KMS-11 (cell line): ENCODE data around the gene RYR2.

Experiments
- H2AFZ ChIP-seq: fragments of 200-600 bp; sonication (generic); 2 replicates; pipeline ENCODE4 v1.6.1; 2016; ENCODE audit warnings: antibody characterized with exemption, mixed run types, low read depth
- H3K27ac ChIP-seq: fragments of 200-600 bp; sonication (generic); 2 replicates; pipeline ENCODE4 v1.6.1; 2016; ENCODE audit warnings: mild to moderate bottlenecking, mixed run types
- H3K27me3 ChIP-seq: fragments of 200-600 bp; sonication (generic); 2 replicates; pipeline ENCODE4 v1.6.1; 2017; ENCODE audit warnings: mild to moderate bottlenecking, low read depth, mixed run types, moderate library complexity; ENCODE audit not compliant: insufficient read depth
- H3K36me3 ChIP-seq: fragments of 200-600 bp; sonication (generic); 2 replicates; pipeline ENCODE4 v1.6.1; 2017; ENCODE audit warnings: mild to moderate bottlenecking, mixed run types; ENCODE audit not compliant: insufficient read depth
- H3K4me1 ChIP-seq: fragments of 200-600 bp; sonication (generic); 2 replicates; pipeline ENCODE4 v1.6.1; 2016; ENCODE audit warnings: mild to moderate bottlenecking, low read depth, mixed run types; ENCODE audit not compliant: poor library complexity, severe bottlenecking
- H3K4me2 ChIP-seq: fragments of 200-600 bp; sonication (generic); 2 replicates; pipeline ENCODE4 v1.7.0; 2016; ENCODE audit warnings: mild to moderate bottlenecking, mixed run types
- H3K4me3 ChIP-seq: fragments of 200-600 bp; sonication (generic); IDR thresholded peaks from 2 replicates; pipeline ENCODE4 v1.6.1; 2017; ENCODE audit warnings: low read depth, low read length, mixed read lengths; ENCODE audit not compliant: insufficient read depth
- H3K79me2 ChIP-seq: fragments of 200-600 bp; sonication (generic); 2 replicates; pipeline ENCODE4 v1.6.1; 2016; ENCODE audit warnings: low read depth, mixed run types; ENCODE audit not compliant: insufficient read depth
- H3K9ac ChIP-seq: fragments of 200-600 bp; sonication (generic); 2 replicates; pipeline ENCODE4 v1.6.1; 2016; ENCODE audit warnings: mild to moderate bottlenecking, mixed run types
- H4K20me1 ChIP-seq: fragments of 200-600 bp; sonication (generic); 2 replicates; pipeline ENCODE4 v1.6.1; 2016; ENCODE audit warnings: mild to moderate bottlenecking, mixed run types; ENCODE audit not compliant: insufficient read depth
- CTCF ChIP-seq: fragments of 200-600 bp; sonication (generic); conservative IDR thresholded peaks from 2 replicates; pipeline ENCODE4 v1.6.1; 2017; ENCODE audit warnings: low read depth, mild to moderate bottlenecking, antibody characterized with exemption, low read length, moderate library complexity, mixed read lengths

RYR2 gene

DNA sequence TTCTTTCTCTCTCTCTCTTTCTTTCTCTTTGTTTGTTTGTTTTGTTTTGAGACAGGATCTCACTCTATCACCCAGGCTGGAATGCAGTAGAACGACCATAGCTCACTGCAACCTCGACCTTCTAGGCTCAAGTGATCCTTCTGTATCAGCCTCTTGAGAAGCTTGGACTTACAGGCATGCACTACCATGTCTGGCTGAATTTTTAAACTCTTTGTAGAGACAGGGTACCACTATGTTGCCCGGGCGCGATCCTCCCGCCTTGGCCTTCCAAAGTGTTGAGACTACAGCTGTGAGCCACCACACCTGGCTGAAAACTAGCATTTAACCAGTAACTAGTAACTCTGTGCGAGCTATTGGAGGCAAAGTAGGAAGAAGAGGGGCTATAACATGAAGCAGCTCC is 523.3 kb downstream of the RYR2 start:
- no peak overlapping the region for H3K4me3 ChIP-seq
- H4K20me1 ChIP-seq: no peaks in the 10 kb centered on the region
- H3K4me1 ChIP-seq: no peaks in the 10 kb centered on the region
- no peaks in the 10 kb centered on the region for H3K27me3 ChIP-seq
- H3K79me2 ChIP-seq: no peaks in the 10 kb centered on the region
- H2AFZ ChIP-seq: no peak overlapping the region
- H3K4me2 ChIP-seq: no peak overlapping the region
- no peak for TF ChIP-seq CTCF
- no peaks in the 10 kb centered on the region for H3K36me3 ChIP-seq
- H3K9ac ChIP-seq: no peak overlapping the region
- no peak overlapping the region for H3K27ac ChIP-seq

DNA sequence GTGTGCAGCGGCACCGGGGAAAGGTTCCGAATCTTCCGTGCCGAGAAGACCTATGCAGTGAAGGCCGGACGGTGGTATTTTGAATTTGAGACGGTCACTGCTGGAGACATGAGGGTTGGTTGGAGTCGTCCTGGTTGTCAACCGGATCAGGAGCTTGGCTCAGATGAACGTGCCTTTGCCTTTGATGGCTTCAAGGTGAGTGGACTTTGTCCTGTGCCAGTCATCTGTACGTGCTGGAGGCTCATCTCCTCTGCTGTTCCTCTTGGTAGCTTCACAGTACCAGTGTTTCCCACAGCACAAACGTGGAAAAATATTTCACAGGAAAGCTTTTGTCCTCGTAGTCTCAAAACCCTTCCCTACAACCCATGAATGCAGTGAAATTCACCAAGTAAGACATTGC is 524.6 kb downstream of the RYR2 start:
- no peaks in the 10 kb centered on the region for H3K79me2 ChIP-seq
- H3K27ac ChIP-seq: no peak overlapping the region
- H4K20me1 ChIP-seq: no peaks in the 10 kb centered on the region
- H3K27me3 ChIP-seq: no peaks in the 10 kb centered on the region
- no peak overlapping the region for H3K4me2 ChIP-seq
- H3K9ac ChIP-seq: no peak overlapping the region
- no peaks in the 10 kb centered on the region for H3K4me1 ChIP-seq
- H2AFZ ChIP-seq: no peak overlapping the region
- H3K4me3 ChIP-seq: no peak overlapping the region
- H3K36me3 ChIP-seq: no peaks in the 10 kb centered on the region
- TF ChIP-seq CTCF: no peak

DNA sequence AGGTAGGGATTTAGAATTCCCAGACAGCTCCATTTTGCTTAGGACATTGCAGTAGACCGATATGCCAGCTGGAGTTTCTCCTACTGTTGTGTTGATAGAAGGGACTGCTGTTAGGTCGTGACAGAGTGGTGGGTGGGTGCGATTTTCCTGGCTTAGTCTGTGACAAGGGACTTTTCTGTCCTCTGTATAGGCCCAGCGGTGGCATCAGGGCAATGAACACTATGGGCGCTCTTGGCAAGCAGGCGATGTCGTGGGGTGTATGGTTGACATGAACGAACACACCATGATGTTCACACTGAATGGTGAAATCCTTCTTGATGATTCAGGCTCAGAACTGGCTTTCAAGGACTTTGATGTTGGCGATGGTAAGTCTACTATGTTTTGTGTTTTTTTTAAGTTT is 527.0 kb downstream of the RYR2 start:
- Histone ChIP-seq H3K27ac (no peak overlapping the region), H2AFZ (no peak overlapping the region), H3K79me2 (no peaks in the 10 kb centered on the region), H3K4me1 (no peaks in the 10 kb centered on the region), H3K27me3 (no peaks in the 10 kb centered on the region), H3K4me3 (no peak overlapping the region), H3K4me2 (no peak overlapping the region), H3K36me3 (no peaks in the 10 kb centered on the region), H4K20me1 (no peaks in the 10 kb centered on the region), H3K9ac (no peak overlapping the region)
- TF ChIP-seq CTCF: no peak

DNA sequence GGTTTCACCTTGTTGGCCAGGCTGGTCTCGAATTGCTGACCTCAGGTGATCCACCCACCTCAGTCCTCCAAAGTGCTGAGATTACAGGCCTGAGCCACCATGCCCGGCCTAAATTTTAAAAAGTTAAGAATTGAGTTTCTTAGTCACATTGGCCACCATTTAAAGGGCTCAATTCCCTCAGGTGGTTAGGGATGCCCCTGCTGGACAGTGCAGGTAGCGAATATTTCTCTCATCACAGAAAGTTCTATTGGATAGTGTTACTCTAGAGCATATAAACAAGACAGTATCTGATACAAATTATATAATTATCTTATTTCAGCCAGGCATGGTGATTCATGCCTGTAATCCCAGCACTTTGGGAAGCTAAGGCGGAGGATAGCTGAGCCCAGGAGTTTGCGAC is 528.5 kb downstream of the RYR2 start:
- Histone ChIP-seq H3K4me2 (no peak overlapping the region), H3K4me1 (no peaks in the 10 kb centered on the region), H3K36me3 (no peaks in the 10 kb centered on the region), H3K9ac (no peak overlapping the region), H3K4me3 (no peak overlapping the region), H2AFZ (no peak overlapping the region), H4K20me1 (no peaks in the 10 kb centered on the region), H3K27ac (no peak overlapping the region), H3K79me2 (no peaks in the 10 kb centered on the region), H3K27me3 (no peaks in the 10 kb centered on the region)
- peak; percentile 26; the same call in 1 of the 2 replicates for TF ChIP-seq CTCF

- H3K4me1 ChIP-seq: no peaks in the 10 kb centered on the region
- H3K9ac ChIP-seq: no peak overlapping the region
- TF ChIP-seq CTCF: no peak
- H3K27ac ChIP-seq: no peak overlapping the region
- H3K36me3 ChIP-seq: no peaks in the 10 kb centered on the region
- H3K4me3 ChIP-seq: no peak overlapping the region
- H3K79me2 ChIP-seq: no peaks in the 10 kb centered on the region
- no peak overlapping the region for H2AFZ ChIP-seq
- H4K20me1 ChIP-seq: no peaks in the 10 kb centered on the region
- H3K4me2 ChIP-seq: no peak overlapping the region
- no peaks in the 10 kb centered on the region for H3K27me3 ChIP-seq
These were observed 532.6 kb downstream of the RYR2 start for GRCh38 chr1:237574536-237574935.
